HEK293T (cell line): Measurements from ENCODE around the gene ZNRD2.

Experiments
- ARNT ChIP-seq: fragments of 450-650 bp; IDR thresholded peaks from 2 replicates; pipeline ENCODE4 v1.6.1; 2017; ENCODE audit warnings: mild to moderate bottlenecking
- BHLHE40 ChIP-seq: fragments of 450-650 bp; IDR thresholded peaks from 2 replicates; pipeline ENCODE4 v1.6.1; 2016; ENCODE audit warnings: mild to moderate bottlenecking, moderate library complexity, borderline replicate concordance
- FOXM1 ChIP-seq: fragments of 450-650 bp; IDR thresholded peaks from 2 replicates; pipeline ENCODE4 v1.6.1; 2017; ENCODE audit warnings: mild to moderate bottlenecking, borderline replicate concordance
- HDGF ChIP-seq: fragments of 450-650 bp; IDR thresholded peaks from 2 replicates; pipeline ENCODE4 v1.6.1; 2017; ENCODE audit warnings: antibody characterized with exemption, borderline replicate concordance
- L3MBTL2 ChIP-seq: fragments of 450-650 bp; conservative IDR thresholded peaks from 2 replicates; pipeline ENCODE4 v1.6.1; 2016; ENCODE audit warnings: mild to moderate bottlenecking
- LEF1 ChIP-seq: fragments of 450-650 bp; IDR thresholded peaks from 2 replicates; pipeline ENCODE4 v1.6.1; 2017; ENCODE audit warnings: mild to moderate bottlenecking, borderline replicate concordance
- SP1 ChIP-seq: fragments of 450-650 bp; IDR thresholded peaks from 2 replicates; pipeline ENCODE4 v1.6.1; 2017
- SUZ12 ChIP-seq: fragments of 450-650 bp; IDR thresholded peaks from 2 replicates; pipeline ENCODE4 v1.6.1; 2016; ENCODE audit warnings: mild to moderate bottlenecking
- TARDBP ChIP-seq: fragments of 450-650 bp; IDR thresholded peaks from 2 replicates; pipeline ENCODE4 v1.6.1; 2016
- ZNF384 ChIP-seq: fragments of 450-650 bp; IDR thresholded peaks from 2 replicates; pipeline ENCODE4 v1.6.1; 2016

DNA sequence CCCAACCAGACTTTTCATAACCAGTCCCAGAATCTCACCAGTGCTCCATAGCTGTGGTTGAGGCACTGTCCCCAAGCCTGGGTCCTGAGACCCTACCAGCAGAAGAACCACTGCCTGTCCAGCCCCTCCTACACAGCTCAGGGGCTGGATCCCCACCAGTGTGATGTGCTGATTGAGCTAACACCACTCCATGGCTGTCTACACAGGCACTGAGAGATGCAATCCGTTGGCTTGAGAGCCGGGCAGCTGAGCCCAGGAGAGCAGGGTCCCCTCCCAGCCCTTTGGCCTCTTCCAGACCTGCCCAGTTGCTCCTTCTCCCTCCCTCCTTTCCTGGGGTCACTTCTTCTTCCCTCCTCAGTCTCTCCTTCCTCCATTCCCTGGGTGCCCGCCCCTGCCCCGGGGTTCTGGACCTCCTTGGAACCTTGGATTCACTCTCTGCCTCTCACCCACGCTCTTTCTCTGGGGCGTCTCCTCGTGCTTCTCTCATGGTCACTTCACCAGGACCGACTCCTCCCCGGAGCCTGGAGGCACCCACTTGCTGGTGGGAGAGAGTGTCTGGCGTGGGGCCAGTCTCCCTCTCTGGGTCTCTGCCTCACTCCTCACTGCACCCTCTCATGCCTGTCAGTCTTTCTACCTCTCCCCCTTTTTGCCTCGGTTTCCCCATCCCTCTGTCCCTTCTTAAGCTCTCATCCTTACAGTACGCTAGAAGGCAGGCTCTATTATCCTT lies 46.1 kb upstream of the ZNRD2 start:
- no peak for TF ChIP-seq LEF1
- no peak for TF ChIP-seq HDGF
- no peak for TF ChIP-seq TARDBP
- no peak for TF ChIP-seq ARNT
- no peak for TF ChIP-seq BHLHE40
- TF ChIP-seq SP1, result no peak
- no peak for TF ChIP-seq ZNF384
- TF ChIP-seq FOXM1, result no peak
- TF ChIP-seq L3MBTL2, result no peak
- no peak for TF ChIP-seq SUZ12
